Tibial nerve (tissue), 4 donors: Measurements from ENCODE around the gene YBX2.

ENCODE experiments used
- EP300 ChIP-seq, 2 donors: sonication (generic); formaldehyde crosslinking; IDR thresholded peaks; one replicate each; pipeline ENCODE4 v1.6.1; 2017; ENCODE audit warnings: antibody characterized with exemption in 2 of 2, mild to moderate bottlenecking in 1 of 2
- POLR2A ChIP-seq, 2 donors: fragments of 450-650 bp; IDR thresholded peaks; one replicate each; pipeline ENCODE4 v1.6.1; 2017; ENCODE audit warnings: antibody characterized with exemption in 2 of 2, mild to moderate bottlenecking in 2 of 2, moderate library complexity in 2 of 2
- TF ChIP-seq, protein P1 (sequence below), 5 experiments: fragments of 200-600 bp in 3 of 5; fragments of 450-650 bp in 2 of 5; sonication (generic) in 3 of 5; IDR thresholded peaks; one replicate each; pipeline ENCODE4 v1.5.1; 2016 to 2019; ENCODE audit warnings: antibody characterized with exemption in 5 of 5, mild to moderate bottlenecking in 3 of 5, moderate library complexity in 2 of 5

DNA sequence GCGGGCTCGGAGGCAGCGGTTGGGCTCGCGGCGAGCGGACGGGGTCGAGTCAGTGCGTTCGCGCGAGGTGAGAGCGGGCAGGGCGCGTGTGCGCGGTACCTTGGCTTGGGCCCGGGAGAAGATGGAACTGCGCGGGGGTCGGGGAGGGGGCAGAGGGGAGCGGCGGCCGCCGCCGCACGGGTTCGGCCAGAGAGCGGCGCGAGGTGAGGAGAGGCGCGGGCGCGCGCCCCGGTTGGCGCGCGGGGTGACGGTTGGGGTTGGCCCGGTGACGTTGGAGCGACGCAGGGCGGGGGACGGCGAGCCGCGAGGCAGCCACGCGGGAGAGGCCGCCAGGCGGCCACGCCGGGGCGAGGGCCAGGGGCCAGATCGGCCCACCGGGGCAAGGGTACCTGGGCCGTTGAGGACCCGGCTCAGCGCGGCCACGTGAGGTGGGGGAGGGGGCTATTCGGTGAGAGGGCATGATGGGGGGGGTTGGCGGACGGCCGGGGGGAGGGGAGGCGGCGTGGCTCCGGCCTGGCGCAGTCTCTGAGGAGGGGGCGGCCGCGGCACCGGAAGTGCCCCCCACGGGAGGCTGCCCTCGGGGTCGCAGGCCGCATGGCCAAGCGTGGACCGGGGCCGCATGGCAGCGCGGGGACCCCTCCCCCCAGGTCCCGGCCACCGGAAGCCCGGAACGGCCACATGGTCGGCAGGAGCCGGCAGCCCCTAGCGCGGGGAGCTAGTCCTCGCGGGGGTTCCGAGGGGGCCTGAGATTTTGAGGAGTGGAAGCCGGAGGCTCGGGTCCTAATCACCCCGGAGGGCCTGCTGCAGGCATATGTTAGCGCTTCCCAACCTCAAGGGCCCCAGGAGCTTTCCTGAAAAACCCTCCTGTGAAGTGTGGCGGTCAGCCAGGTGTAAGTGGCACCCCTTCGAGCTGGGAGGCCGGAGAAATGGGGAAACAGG, 13.5 kb upstream of the YBX2 start:
- TF ChIP-seq, protein P1, sequence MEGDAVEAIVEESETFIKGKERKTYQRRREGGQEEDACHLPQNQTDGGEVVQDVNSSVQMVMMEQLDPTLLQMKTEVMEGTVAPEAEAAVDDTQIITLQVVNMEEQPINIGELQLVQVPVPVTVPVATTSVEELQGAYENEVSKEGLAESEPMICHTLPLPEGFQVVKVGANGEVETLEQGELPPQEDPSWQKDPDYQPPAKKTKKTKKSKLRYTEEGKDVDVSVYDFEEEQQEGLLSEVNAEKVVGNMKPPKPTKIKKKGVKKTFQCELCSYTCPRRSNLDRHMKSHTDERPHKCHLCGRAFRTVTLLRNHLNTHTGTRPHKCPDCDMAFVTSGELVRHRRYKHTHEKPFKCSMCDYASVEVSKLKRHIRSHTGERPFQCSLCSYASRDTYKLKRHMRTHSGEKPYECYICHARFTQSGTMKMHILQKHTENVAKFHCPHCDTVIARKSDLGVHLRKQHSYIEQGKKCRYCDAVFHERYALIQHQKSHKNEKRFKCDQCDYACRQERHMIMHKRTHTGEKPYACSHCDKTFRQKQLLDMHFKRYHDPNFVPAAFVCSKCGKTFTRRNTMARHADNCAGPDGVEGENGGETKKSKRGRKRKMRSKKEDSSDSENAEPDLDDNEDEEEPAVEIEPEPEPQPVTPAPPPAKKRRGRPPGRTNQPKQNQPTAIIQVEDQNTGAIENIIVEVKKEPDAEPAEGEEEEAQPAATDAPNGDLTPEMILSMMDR (IDR thresholded peaks at IDR 0.05), result peak in 1 of 5 experiments; percentile 14
- TF ChIP-seq POLR2A (IDR thresholded peaks at IDR 0.05) (peak in 1 of 2 donors; percentile 66), EP300 (IDR thresholded peaks at IDR 0.05) (no peak)
